ENCODE results near the gene GRB10.

- TF ChIP-seq CTCF (IDR thresholded peaks at IDR 0.05) (no peak), EZH2 (IDR thresholded peaks at IDR 0.05) (no peak), EZH2phosphoT487 (IDR thresholded peaks at IDR 0.05) (no peak)
Observed at GRCh38 chr7:50580057-50580456, 202.6 kb downstream of the GRB10 start.

Data from neural progenitor cell (in vitro differentiated cells).